Right renal cortex interstitium (tissue), 3 donors: Measurements from ENCODE around the gene CTR9. TPM values are rescaled to one million over a fixed set of nuclear protein-coding genes. Genes with fewer than 3 reads are reported as not detected.

Experiments
- DNase-seq, 3 donors: peaks; one replicate each; pipeline ENCODE4 v3.0.0-alpha.2; 2013; ENCODE audit warnings: low read depth in 3 of 3, low spot score in 2 of 3
- polyA plus RNA-seq, 3 donors: library from polyadenylated mRNA; unstranded; fragments of 120-200 nt; gene quantifications; one replicate each; pipeline ENCODE4 v1.2.1, GENCODE V29; 2013; ENCODE audit not compliant: insufficient read length in 3 of 3

Gene CTR9
- polyA plus RNA-seq, 3 donors: 67.5 to 71.3 (median 70.1) TPM

- DNase-seq: no peak
Measured at GRCh38 chr11:10742460-10743208, 8.4 kb upstream of the CTR9 start.

- DNase-seq: no peak
Measured at GRCh38 chr11:10743354-10744000, 7.6 kb upstream of the CTR9 start.

GRCh38 chr11:10744206-10744605 lies 6.8 kb upstream of the CTR9 start:
- no peak for DNase-seq

- DNase-seq: no peak
Measured at GRCh38 chr11:10746871-10747270, 4.2 kb upstream of the CTR9 start.

- no peak for DNase-seq
Measured at GRCh38 chr11:10747733-10748132, 3.3 kb upstream of the CTR9 start.

- no peak for DNase-seq
Measured at GRCh38 chr11:10749476-10749875, 1.6 kb upstream of the CTR9 start.

- DNase-seq: no peak
Measured at GRCh38 chr11:10751581-10751940, 515 bp downstream of the CTR9 start.

- DNase-seq: no peak
Measured at GRCh38 chr11:10752061-10752460, 1.0 kb downstream of the CTR9 start.

GRCh38 chr11:10752486-10752885 lies 1.4 kb downstream of the CTR9 start:
- no peak for DNase-seq

GRCh38 chr11:10758957-10759356 lies 7.9 kb downstream of the CTR9 start:
- DNase-seq: no peak

GRCh38 chr11:10761085-10761698 lies 10.1 kb downstream of the CTR9 start:
- DNase-seq: no peak

- no peak for DNase-seq
Measured at GRCh38 chr11:10762185-10762584, 11.1 kb downstream of the CTR9 start.

GRCh38 chr11:10762913-10763421 lies 11.9 kb downstream of the CTR9 start:
- no peak for DNase-seq

- DNase-seq: no peak
Measured at GRCh38 chr11:10763766-10764165, 12.7 kb downstream of the CTR9 start.

GRCh38 chr11:10764412-10764811 lies 13.4 kb downstream of the CTR9 start:
- DNase-seq: no peak

GRCh38 chr11:10770626-10771254 lies 19.7 kb downstream of the CTR9 start:
- DNase-seq: no peak

- DNase-seq: no peak
Measured at GRCh38 chr11:10771457-10771856, 20.4 kb downstream of the CTR9 start.

GRCh38 chr11:10774811-10775210 lies 23.8 kb downstream of the CTR9 start:
- no peak for DNase-seq

- DNase-seq: no peak
Measured at GRCh38 chr11:10777393-10777793, 26.3 kb downstream of the CTR9 start.

GRCh38 chr11:10777806-10778205 lies 26.8 kb downstream of the CTR9 start:
- DNase-seq: no peak

GRCh38 chr11:10778217-10778970 lies 27.3 kb downstream of the CTR9 start:
- DNase-seq: no peak
